ENCODE data around the gene SEC61A2.

DNA sequence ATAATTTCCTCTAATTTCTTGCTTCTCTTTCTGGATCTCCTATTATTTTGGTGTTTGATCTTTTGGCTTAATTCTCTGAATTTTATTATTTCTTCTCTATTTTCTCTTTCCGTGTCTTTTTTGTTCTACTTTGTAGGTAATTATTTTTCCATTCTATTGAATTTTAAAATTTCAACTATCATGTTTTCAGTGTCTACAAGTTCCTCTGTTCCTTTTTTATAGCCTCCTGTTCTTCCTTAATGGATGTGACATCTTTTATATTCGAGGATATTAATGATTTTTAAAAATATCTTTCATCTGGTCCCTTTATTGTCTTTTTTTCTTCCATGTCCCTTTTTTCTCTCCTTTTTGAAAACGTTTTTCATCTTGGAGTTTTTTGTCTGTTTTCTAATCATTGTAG is 77.6 kb downstream of the SEC61A2 start:
- TF ChIP-seq, protein P1, sequence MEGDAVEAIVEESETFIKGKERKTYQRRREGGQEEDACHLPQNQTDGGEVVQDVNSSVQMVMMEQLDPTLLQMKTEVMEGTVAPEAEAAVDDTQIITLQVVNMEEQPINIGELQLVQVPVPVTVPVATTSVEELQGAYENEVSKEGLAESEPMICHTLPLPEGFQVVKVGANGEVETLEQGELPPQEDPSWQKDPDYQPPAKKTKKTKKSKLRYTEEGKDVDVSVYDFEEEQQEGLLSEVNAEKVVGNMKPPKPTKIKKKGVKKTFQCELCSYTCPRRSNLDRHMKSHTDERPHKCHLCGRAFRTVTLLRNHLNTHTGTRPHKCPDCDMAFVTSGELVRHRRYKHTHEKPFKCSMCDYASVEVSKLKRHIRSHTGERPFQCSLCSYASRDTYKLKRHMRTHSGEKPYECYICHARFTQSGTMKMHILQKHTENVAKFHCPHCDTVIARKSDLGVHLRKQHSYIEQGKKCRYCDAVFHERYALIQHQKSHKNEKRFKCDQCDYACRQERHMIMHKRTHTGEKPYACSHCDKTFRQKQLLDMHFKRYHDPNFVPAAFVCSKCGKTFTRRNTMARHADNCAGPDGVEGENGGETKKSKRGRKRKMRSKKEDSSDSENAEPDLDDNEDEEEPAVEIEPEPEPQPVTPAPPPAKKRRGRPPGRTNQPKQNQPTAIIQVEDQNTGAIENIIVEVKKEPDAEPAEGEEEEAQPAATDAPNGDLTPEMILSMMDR (conservative IDR thresholded peaks at IDR 0.05) = no peak
- no peak for TF ChIP-seq ZFX (IDR thresholded peaks at IDR 0.05)

All from C4-2B (cell line).